GM13976 (cell line): ENCODE measurements around the gene TMEM273.

ENCODE experiments used
- DNase-seq: peaks from one replicate; pipeline ENCODE4 v3.0.0; 2012; ENCODE audit warnings: low spot score
- CTCF ChIP-seq: IDR thresholded peaks from 2 replicates; pipeline ENCODE4 v1.5.1; 2012; ENCODE audit warnings: borderline replicate concordance, mild to moderate bottlenecking; ENCODE audit not compliant: insufficient read depth; ENCODE audit errors: extremely low read depth, missing control alignments, control extremely low read depth
- in situ Hi-C: fragments of 300-500 bp; cut with MboI; formaldehyde crosslinking; loops from one replicate; pipeline ENCODE4 v1.12.0; 2022; ENCODE audit warnings: low sequenced_read_pairs, mixed read lengths, inconsistent platforms; ENCODE audit not compliant: unreplicated experiment

Gene TMEM273

GRCh38 chr10:49194212-49194920 is 6.2 kb upstream of the TMEM273 start:
- no peak for DNase-seq
- TF ChIP-seq CTCF, result no peak
- in situ Hi-C loops, result no loop called here

- no peak for DNase-seq
- TF ChIP-seq CTCF, result no peak
- in situ Hi-C loops, result no loop called here
Observed at GRCh38 chr10:49191349-49191748, 3.2 kb upstream of the TMEM273 start.

- no peak for DNase-seq
- in situ Hi-C loops, result no loop called here
- TF ChIP-seq CTCF, result no peak
Observed at GRCh38 chr10:49189422-49189821, 1.2 kb upstream of the TMEM273 start.

GRCh38 chr10:49187044-49187484 is 1.1 kb downstream of the TMEM273 start:
- DNase-seq, result no peak
- in situ Hi-C loops, result no loop called here
- TF ChIP-seq CTCF, result no peak

- in situ Hi-C loops, result no loop called here
- no peak for TF ChIP-seq CTCF
- no peak for DNase-seq
Observed at GRCh38 chr10:49186613-49187012, 1.6 kb downstream of the TMEM273 start.

- DNase-seq, result no peak
- in situ Hi-C loops, result no loop called here
- no peak for TF ChIP-seq CTCF
Observed at GRCh38 chr10:49185213-49185612, 3.0 kb downstream of the TMEM273 start.

- DNase-seq, result no peak
- TF ChIP-seq CTCF, result no peak
- in situ Hi-C loops, result no loop called here
Observed at GRCh38 chr10:49184642-49185111, 3.5 kb downstream of the TMEM273 start.
